AG09309 (cell line): ENCODE data around the gene ABCD1.
"Not testable (repeated sequence)": the region's sequence is repeated elsewhere in the genome, so short reads cannot be mapped to it uniquely, and the experiment has no call there.

Experiments used
- DNase-seq: peaks from one replicate; pipeline ENCODE4 v3.0.0-alpha.2; 2010; ENCODE audit warnings: low read depth
- H3K4me3 ChIP-seq: 2 replicates; pipeline ENCODE4 v1.5.1; 2011; ENCODE audit warnings: mild to moderate bottlenecking, low read depth, low read length, moderate library complexity; ENCODE audit not compliant: control insufficient read depth
- CTCF ChIP-seq: IDR thresholded peaks from 2 replicates; pipeline ENCODE4 v1.5.1; 2011; ENCODE audit warnings: mild to moderate bottlenecking, low read depth, low read length, inconsistent platforms; ENCODE audit not compliant: insufficient read depth, control insufficient read depth; ENCODE audit errors: missing control alignments

ABCD1 gene

GRCh38 chrX:153746359-153746758 is 21.7 kb downstream of the ABCD1 start:
- TF ChIP-seq CTCF = no peak
- DNase-seq = no peak
- H3K4me3 ChIP-seq = no peak overlapping the region

- not testable (repeated sequence) for DNase-seq
Observed at GRCh38 chrX:153746991-153747390, 22.3 kb downstream of the ABCD1 start.

DNA sequence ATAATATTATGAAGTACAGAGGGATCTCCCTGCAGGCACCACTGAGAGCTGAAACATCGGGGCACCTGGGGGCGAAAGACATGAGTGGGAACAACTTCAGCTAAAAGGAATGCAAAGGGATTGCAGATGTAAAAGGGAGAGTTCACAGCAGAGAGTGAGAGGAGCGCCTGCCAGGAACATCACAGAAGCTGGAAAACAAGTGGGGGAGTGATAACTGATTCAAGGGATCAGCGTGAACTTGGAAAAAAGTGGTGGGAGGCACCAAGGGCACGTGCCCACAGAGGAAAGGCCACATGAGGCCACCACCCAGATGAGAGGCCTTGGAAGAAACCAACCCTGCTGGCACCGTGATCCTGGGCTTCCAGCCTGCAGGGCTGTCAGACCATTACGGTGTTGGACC is 24.4 kb downstream of the ABCD1 start:
- not testable (repeated sequence) for DNase-seq, H3K4me3 ChIP-seq

More at GRCh38 chrX:153746991-153747390, 22.3 kb downstream of the ABCD1 start:
- H3K4me3 ChIP-seq = not testable (repeated sequence)

GRCh38 chrX:153750127-153750774 is 25.6 kb downstream of the ABCD1 start:
- no peak for TF ChIP-seq CTCF
- no peak for DNase-seq
- H3K4me3 ChIP-seq = no peak overlapping the region

DNA sequence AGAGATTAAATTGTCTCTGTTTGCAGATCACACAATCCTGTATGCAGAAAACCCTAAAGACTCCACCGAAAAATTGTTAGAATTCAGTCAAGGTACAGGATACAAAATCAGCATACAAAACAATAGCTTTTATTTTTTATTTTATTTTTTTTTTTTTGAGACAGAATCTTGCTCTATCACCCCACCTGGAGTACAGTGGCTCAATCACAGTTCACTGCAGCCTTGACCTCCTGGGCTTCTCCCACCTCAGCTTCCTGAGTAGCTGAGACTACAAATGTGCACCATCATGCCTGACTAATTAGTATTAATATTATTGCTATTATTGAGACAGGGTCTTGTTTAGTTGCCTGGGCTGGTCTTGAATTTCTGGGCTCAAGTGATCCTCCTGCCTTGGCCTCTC is 30.5 kb downstream of the ABCD1 start:
- H3K4me3 ChIP-seq = no peak overlapping the region
- DNase-seq = no peak

DNA sequence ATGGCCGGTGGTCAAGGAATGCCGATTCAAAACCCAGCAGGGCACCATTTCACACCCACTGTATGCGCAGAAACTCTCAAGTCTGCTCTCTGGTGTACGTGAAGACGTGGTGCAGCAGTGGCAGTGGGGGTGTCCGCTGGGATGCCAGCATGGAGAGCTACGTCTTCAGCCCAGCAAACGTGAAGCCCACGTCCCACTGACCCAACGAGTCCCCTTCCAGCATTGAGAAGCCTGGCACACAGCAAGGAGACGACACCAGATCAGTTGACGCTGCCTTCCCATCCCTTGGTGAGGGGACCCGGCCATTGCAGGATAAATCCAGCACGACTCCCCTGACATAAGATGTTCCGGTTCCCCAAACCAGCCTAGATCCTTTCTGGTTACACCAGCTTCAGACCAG is 37.2 kb downstream of the ABCD1 start:
- DNase-seq = no peak
- H3K4me3 ChIP-seq = no peak overlapping the region
- TF ChIP-seq CTCF = no peak

More for the DNA sequence above, 30.5 kb downstream of the ABCD1 start:
- TF ChIP-seq CTCF = no peak

DNA sequence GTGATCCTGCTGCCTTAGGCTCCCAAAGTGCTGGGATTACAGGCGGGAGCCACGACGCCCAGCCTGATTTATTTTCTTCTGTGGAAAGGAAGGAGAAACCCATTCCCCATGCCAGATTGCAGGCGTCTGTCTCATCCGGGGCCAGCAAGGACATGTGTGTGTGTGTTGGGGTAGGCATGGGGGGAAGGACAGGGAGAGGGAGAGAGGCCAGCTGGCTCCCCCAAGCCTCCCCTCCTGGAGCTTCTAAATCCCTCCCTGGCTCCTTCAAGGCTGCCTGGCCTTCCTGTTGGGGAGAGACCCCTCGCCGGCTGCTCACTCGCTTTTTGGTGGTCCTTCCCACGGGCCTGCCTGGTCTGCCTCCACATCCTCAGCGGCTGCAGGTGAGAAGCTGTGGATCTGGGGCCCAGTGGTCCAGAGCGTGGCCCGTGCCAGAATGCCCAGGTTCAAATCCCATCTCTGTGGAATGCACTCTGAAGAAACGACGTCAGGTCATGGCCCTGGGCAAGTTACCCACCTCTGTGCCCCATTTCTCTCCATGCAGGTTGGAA is 38.0 kb downstream of the ABCD1 start:
- H3K4me3 ChIP-seq = no peak overlapping the region
- no peak for TF ChIP-seq CTCF
- DNase-seq = no peak
